PC-9 (cell line): ENCODE results near the gene FBRSL1.

Source experiments
- CTCF ChIP-seq: fragments of 200-600 bp; sonication (generic); conservative IDR thresholded peaks from 2 replicates; pipeline ENCODE4 v1.6.1; 2017; ENCODE audit warnings: mixed run types, antibody characterized with exemption, mild to moderate bottlenecking, moderate library complexity
- EZH2 ChIP-seq: fragments of 200-600 bp; sonication (generic); IDR thresholded peaks from 2 replicates; pipeline ENCODE4 v1.8.0; 2017; ENCODE audit warnings: antibody characterized with exemption, low read depth

- TF ChIP-seq EZH2 (no peak), CTCF (no peak)
Observed at GRCh38 chr12:132446633-132447326, 43.2 kb upstream of the FBRSL1 start.
